H1 (cell line): ENCODE data around the gene ADD2. TPM values are rescaled to one million over a fixed set of nuclear protein-coding genes. Genes with fewer than 3 reads are reported as not detected.

Experiments used
- CTCF ChIA-PET: fragments of 300-600 bp; sonication (Branson Sonifier 250); formaldehyde crosslinking; loops from one replicate; lab custom pipeline; 2021; ENCODE audit not compliant: partially characterized antibody; lab: Charles Lee
- POLR2A ChIA-PET: fragments of 300-600 bp; sonication (Branson Sonifier 250); formaldehyde crosslinking; loops from one replicate; lab custom pipeline; 2021; ENCODE audit warnings: inconsistent platforms; ENCODE audit not compliant: partially characterized antibody; lab: Charles Lee
- DNase-seq, 2 experiments: peaks; one replicate each; pipeline versions ENCODE4 v3.0.0 to v3.0.0-alpha.2; 2010 to 2022; ENCODE audit warnings: low spot score in 2 of 2, low read depth in 1 of 2, mixed read lengths in 1 of 2
- FAIRE-seq: peaks from 2 replicates; lab custom pipeline; 2011; peaks lifted over from hg19 to GRCh38; lab: Jason Lieb, UNC
- H2AFZ ChIP-seq: 2 replicates; pipeline ENCODE4 v1.8.1; 2012; ENCODE audit warnings: low read length, inconsistent platforms
- H2AK5ac ChIP-seq: 2 replicates; pipeline ENCODE4 v1.6.1; 2013; ENCODE audit warnings: low read depth, low read length
- H2BK120ac ChIP-seq: replicated peaks from 2 replicates; pipeline ENCODE3; 2013; ENCODE audit warnings: low read depth, low read length, inconsistent platforms
- H2BK12ac ChIP-seq: 2 replicates; pipeline ENCODE4 v1.6.1; 2013; ENCODE audit warnings: low read depth, low read length
- H2BK15ac ChIP-seq: 2 replicates; pipeline ENCODE4 v1.6.1; 2013; ENCODE audit warnings: low read length
- H2BK20ac ChIP-seq: 2 replicates; pipeline ENCODE4 v1.6.1; 2013; ENCODE audit warnings: low read length
- H2BK5ac ChIP-seq: 2 replicates; pipeline ENCODE4 v1.6.1; 2013; ENCODE audit warnings: low read depth, low read length
- H3K14ac ChIP-seq: 2 replicates; pipeline ENCODE4 v1.6.1; 2013; ENCODE audit warnings: inconsistent platforms; ENCODE audit not compliant: insufficient read length
- H3K18ac ChIP-seq: 2 replicates; pipeline ENCODE4 v1.6.1; 2013; ENCODE audit warnings: low read length; ENCODE audit errors: extremely low read depth
- H3K23ac ChIP-seq: 2 replicates; pipeline ENCODE4 v1.6.1; 2013; ENCODE audit warnings: inconsistent platforms; ENCODE audit not compliant: insufficient read length
- H3K23me2 ChIP-seq: 2 replicates; pipeline ENCODE4 v1.6.1; 2013; ENCODE audit warnings: low read depth, low read length
- H3K27ac ChIP-seq: 2 replicates; pipeline ENCODE4 v1.6.1; 2011; ENCODE audit warnings: low read depth, low read length, inconsistent platforms
- H3K27me3 ChIP-seq, 4 experiments: replicated peaks in 1 of 4; 1 replicate in 1 of 4; 2 replicates in 3 of 4; pipeline versions ENCODE4 v1.6.1 to v1.8.1; 2011 to 2013; ENCODE audit warnings: low read length in 3 of 4, mild to moderate bottlenecking in 3 of 4, inconsistent platforms in 2 of 4, mixed read lengths in 2 of 4, moderate library complexity in 1 of 4; ENCODE audit not compliant: control insufficient read depth in 3 of 4, insufficient read depth in 3 of 4; ENCODE audit errors: extremely low read depth in 1 of 4
- H3K36me3 ChIP-seq, 4 experiments: 2 replicates each; pipeline versions ENCODE4 v1.6.1 to v1.8.1; 2011 to 2013; ENCODE audit warnings: mild to moderate bottlenecking in 4 of 4, low read length in 3 of 4, moderate library complexity in 2 of 4, control low read depth in 1 of 4, inconsistent platforms in 1 of 4; ENCODE audit not compliant: insufficient read depth in 4 of 4, control insufficient read depth in 2 of 4
- H3K4ac ChIP-seq: replicated peaks from 2 replicates; pipeline ENCODE3; 2013; ENCODE audit warnings: low read length, low read depth, mixed read lengths, inconsistent platforms; ENCODE audit not compliant: insufficient read length
- H3K4me1 ChIP-seq, 4 experiments: replicated peaks in 1 of 4; 1 replicate in 1 of 4; 2 replicates in 3 of 4; pipeline versions ENCODE4 v1.6.1 to v1.8.1; 2011 to 2013; ENCODE audit warnings: low read length in 3 of 4, inconsistent platforms in 2 of 4, mixed read lengths in 1 of 4; ENCODE audit not compliant: insufficient read depth in 4 of 4, control insufficient read depth in 3 of 4
- H3K4me2 ChIP-seq, 2 experiments: 2 replicates each; pipeline versions ENCODE4 v1.6.1 to v1.8.1; 2011 to 2013; ENCODE audit warnings: low read depth in 2 of 2, low read length in 2 of 2, control low read depth in 1 of 2, inconsistent platforms in 1 of 2, mild to moderate bottlenecking in 1 of 2; ENCODE audit not compliant: insufficient read depth in 1 of 2
- H3K4me3 ChIP-seq, 4 experiments: fragments of 200-600, 300-600 bp in 1 of 4; sonication (generic), shearing (Covaris generic), sonication (Bioruptor Twin) in 1 of 4; 2 replicates each; pipeline versions ENCODE4 v1.5.1 to v1.8.1; 2011 to 2016; ENCODE audit warnings: low read length in 4 of 4, low read depth in 3 of 4, control low read depth in 2 of 4, inconsistent platforms in 2 of 4, mild to moderate bottlenecking in 2 of 4, mixed read lengths in 1 of 4, moderate library complexity in 1 of 4; ENCODE audit not compliant: insufficient read depth in 2 of 4; ENCODE audit errors: extremely low read depth in 1 of 4
- H3K56ac ChIP-seq: replicated peaks from 2 replicates; pipeline ENCODE3; 2013; ENCODE audit warnings: low read depth, mild to moderate bottlenecking, mixed read lengths, low read length, inconsistent platforms; ENCODE audit not compliant: insufficient read length
- H3K79me1 ChIP-seq: 2 replicates; pipeline ENCODE4 v1.6.1; 2013; ENCODE audit warnings: low read depth, low read length, control low read depth
- H3K79me2 ChIP-seq, 2 experiments: 2 replicates each; pipeline versions ENCODE4 v1.6.1 to v1.8.1; 2012 to 2013; ENCODE audit warnings: low read length in 2 of 2, mild to moderate bottlenecking in 2 of 2, inconsistent platforms in 1 of 2; ENCODE audit not compliant: insufficient read depth in 2 of 2, control insufficient read depth in 1 of 2
- H3K9ac ChIP-seq, 4 experiments: replicated peaks in 1 of 4; 1 replicate in 1 of 4; 2 replicates in 3 of 4; pipeline versions ENCODE4 v1.6.1 to v1.8.1; 2011 to 2013; ENCODE audit warnings: low read depth in 3 of 4, low read length in 3 of 4, control low read depth in 2 of 4, mild to moderate bottlenecking in 2 of 4, moderate library complexity in 2 of 4, inconsistent platforms in 1 of 4; ENCODE audit errors: extremely low read depth in 1 of 4
- H3K9me3 ChIP-seq, 2 experiments: 2 replicates each; pipeline versions ENCODE4 v1.6.1 to v1.8.1; 2012 to 2013; ENCODE audit warnings: mild to moderate bottlenecking in 2 of 2, moderate library complexity in 2 of 2, control low read depth in 1 of 2, inconsistent platforms in 1 of 2, low read depth in 1 of 2, low read length in 1 of 2, mixed read lengths in 1 of 2; ENCODE audit not compliant: insufficient read depth in 2 of 2
- H4K20me1 ChIP-seq, 2 experiments: replicated peaks in 1 of 2; 2 replicates each; pipeline versions ENCODE3 to v1.8.1; 2011 to 2013; ENCODE audit warnings: inconsistent platforms in 2 of 2, low read length in 2 of 2, mild to moderate bottlenecking in 1 of 2; ENCODE audit not compliant: insufficient read depth in 2 of 2, control insufficient read depth in 1 of 2
- H4K5ac ChIP-seq: 2 replicates; pipeline ENCODE4 v1.6.1; 2013; ENCODE audit warnings: low read length, low read depth, mixed read lengths, inconsistent platforms; ENCODE audit not compliant: insufficient read length
- H4K8ac ChIP-seq: 2 replicates; pipeline ENCODE4 v1.8.0; 2013; ENCODE audit warnings: mild to moderate bottlenecking, moderate library complexity, low read length, inconsistent platforms; ENCODE audit not compliant: insufficient read depth; ENCODE audit errors: extremely low read depth
- H4K91ac ChIP-seq: replicated peaks from 2 replicates; pipeline ENCODE3; 2013; ENCODE audit warnings: low read length, mixed read lengths, inconsistent platforms; ENCODE audit not compliant: insufficient read length
- ASH2L ChIP-seq: fragments of 200-600, 300-600 bp; sonication (generic); IDR thresholded peaks from one replicate; pipeline ENCODE4 v1.7.1; 2017; ENCODE audit warnings: low read length
- CREB1 ChIP-seq: IDR thresholded peaks from 2 replicates; pipeline ENCODE4 v1.6.1; 2012; ENCODE audit warnings: inconsistent platforms
- CTCF ChIP-seq, 3 experiments: IDR thresholded peaks; 1 replicate in 2 of 3; 2 replicates in 1 of 3; pipeline versions ENCODE4 v1.5.1 to v1.6.1; 2011; ENCODE audit warnings: low read length in 3 of 3, mild to moderate bottlenecking in 3 of 3, inconsistent platforms in 2 of 3, low read depth in 1 of 3, moderate library complexity in 1 of 3; ENCODE audit not compliant: insufficient read depth in 1 of 3; ENCODE audit errors: control extremely low read depth in 1 of 3
- MAFK ChIP-seq: IDR thresholded peaks from 2 replicates; pipeline ENCODE4 v1.6.1; 2012; ENCODE audit warnings: low read depth, mild to moderate bottlenecking, improper control_type of control experiment, low read length
- SAP30 ChIP-seq: fragments of 300-600 bp; sonication (generic); IDR thresholded peaks from 2 replicates; pipeline ENCODE4 v1.7.1; 2012; ENCODE audit warnings: low read length, moderate library complexity, mild to moderate bottlenecking, inconsistent platforms; ENCODE audit not compliant: insufficient read depth, insufficient replicate concordance
- SIN3A ChIP-seq, 2 experiments: IDR thresholded peaks in 1 of 2; conservative IDR thresholded peaks in 1 of 2; 2 replicates each; pipeline ENCODE4 v1.6.1; 2011 to 2012; ENCODE audit warnings: low read length in 2 of 2, improper control_type of control experiment in 1 of 2, low read depth in 1 of 2, mild to moderate bottlenecking in 1 of 2
- WGBS, 2 experiments: shearing (Covaris generic) in 1 of 2; methylation state at CpG; one replicate each; pipeline versions ENCODE4 v1.1.6 to v1.1.7; 2013 to 2015; ENCODE audit warnings: low lambda C conversion rate in 2 of 2, mixed read lengths in 2 of 2, inconsistent platforms in 1 of 2, low coverage in 1 of 2, missing lambda C conversion rate in 1 of 2; ENCODE audit not compliant: insufficient replicate concordance in 2 of 2, insufficient coverage in 1 of 2, insufficient read length in 1 of 2; ENCODE audit errors: extremely low coverage in 1 of 2, missing lambda C conversion rate in 1 of 2; 5-methylcytosine and 5-hydroxymethylcytosine counted together
- polyA plus RNA-seq, 7 experiments: library from polyadenylated mRNA; depleted of rRNA in 3 of 7; stranded (reverse) in 5 of 7; unstranded in 2 of 7; fragments of >200 nt in 5 of 7; fragments of 200-250 nt in 2 of 7; gene quantifications; 1 replicate in 5 of 7; 2 replicates in 1 of 7; 4 replicates in 1 of 7; pipeline versions ENCODE4 v1.2.1 to v1.2.3, GENCODE V29; 2011 to 2013; ENCODE audit warnings: missing spikeins in 2 of 7, mixed read lengths in 2 of 7
- total RNA-seq: library from RNA; stranded (reverse); fragmentation: NEBNext Ultra II Directional; extraction: Animal tissue kit (Norgen Biotek cat#: 25700); gene quantifications from 2 replicates; pipeline ENCODE4 v1.2.1, GENCODE V29; 2021
- TF ChIP-seq, protein P1 (sequence below): IDR thresholded peaks from 2 replicates; pipeline ENCODE4 v1.6.1; 2012; ENCODE audit warnings: inconsistent platforms

The ADD2 gene
- total and polyA plus RNA-seq, 2 of the 8 experiments (the other 6 are each of a cell fraction or from before 2014, with no cell fraction given), result 58.5 to 170 TPM

GRCh38 chr2:70686577-70687460 lies 81.2 kb downstream of the ADD2 start:
- Histone ChIP-seq H3K14ac (no peak overlapping the region), H2BK120ac (no peak overlapping the region), H3K27ac (peak overlapping the region; percentile 51; the same call in 1 of the 2 replicates), H4K8ac (no peak overlapping the region), H3K36me3 (peaks cover 27 to 59% (median 52%) of the 10 kb centered on the region in 4 experiments), H2AK5ac (no peak overlapping the region), H3K4me1 (peaks cover 0 to 9% (median 2%) of the 10 kb centered on the region in 4 experiments; a peak in 5 of 7 replicates), H3K9ac (no peak overlapping the region), H2BK5ac (0 out of 2 replicates have a peak overlapping the region, but pooled peaks have one; percentile 15), H3K4me3 (no peak overlapping the region), H4K91ac (no peak overlapping the region), H3K23ac (no peak overlapping the region), H3K23me2 (no peaks in the 10 kb centered on the region), H4K5ac (no peak overlapping the region), H3K4ac (no peak overlapping the region), H2BK15ac (no peak overlapping the region), H3K56ac (no peak overlapping the region), H3K4me2 (peak overlapping the region in 1 of 2 experiments; percentile 35; a peak in 1 of 4 replicates), H4K20me1 (peaks cover 0 to 5% of the 10 kb centered on the region in 2 experiments), H2BK20ac (no peak overlapping the region), H3K79me1 (no peaks in the 10 kb centered on the region; the same call in 1 of the 2 replicates), H3K79me2 (no peaks in the 10 kb centered on the region), H2AFZ (no peak overlapping the region), H3K27me3 (no peaks in the 10 kb centered on the region), H3K9me3 (no peaks in the 10 kb centered on the region), H3K18ac (no peak overlapping the region), H2BK12ac (0 out of 2 replicates have a peak overlapping the region, but pooled peaks have one; percentile 6)
- ChIA-PET CTCF (interaction anchor here (0.7 to 7.5 kb wide), 40 partner anchors 9 to 276 kb away, joined by 3 to 117 read pairs (median 5); partner anchors contain the start of genes ADD2 and FIGLA), POLR2A (interaction anchor here (0.7 to 1.8 kb wide), 10 partner anchors 9 to 385 kb away, joined by 3 to 8 read pairs (median 4); partner anchors contain the start of genes ADD2 and FAM136A)
- 66% methylated on average over 11 of the region's 11 CpGs; no CpG with 5 or more reads in 1 of the 2 experiments for WGBS, 2 experiments
- peak; percentile 39 for FAIRE-seq
- DNase-seq, result peak; percentile 51 to 82
- TF ChIP-seq MAFK (peak; percentile 96), ASH2L (peak; percentile 25), SIN3A (conservative IDR thresholded peaks at IDR 0.05 in 1 of 2, IDR thresholded peaks at IDR 0.05 in 1 of 2; ENCODE audit: low read depth in 1 of 2, low read length in 2 of 2) (peak; percentile 75 to 94; a peak in 2 of 4 replicates), SAP30 (peak; percentile 49), CREB1 (0 out of 2 replicates have a peak, but pooled peaks have one; percentile 14), CTCF (IDR thresholded peaks at IDR 0.05; ENCODE audit: control extremely low read depth in 1 of 3, insufficient read depth in 1 of 3, low read depth in 1 of 3, low read length in 3 of 3) (peak; percentile 86 to 91 (median 90))
- TF ChIP-seq, protein P1, sequence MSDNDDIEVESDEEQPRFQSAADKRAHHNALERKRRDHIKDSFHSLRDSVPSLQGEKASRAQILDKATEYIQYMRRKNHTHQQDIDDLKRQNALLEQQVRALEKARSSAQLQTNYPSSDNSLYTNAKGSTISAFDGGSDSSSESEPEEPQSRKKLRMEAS, result 0 out of 2 replicates have a peak, but pooled peaks have one; percentile 54
